ENCODE results near the gene GALNT15.

Gene GALNT15

GRCh38 chr3:16174389-16174788, at the start of gene GALNT15:
TSS of gene GALNT15 (plus strand) at chr3:16174680. CDS start at chr3:16175152, 472 bp downstream.
- no peak for DNase-seq

- DNase-seq, result no peak
These were observed 47.8 kb upstream of the GALNT15 start for GRCh38 chr3:16126634-16127033.

- DNase-seq, result no peak
These were observed 47.2 kb upstream of the GALNT15 start for GRCh38 chr3:16127249-16127648.

- no peak for DNase-seq
These were observed 44.4 kb upstream of the GALNT15 start for GRCh38 chr3:16130066-16130465.

- no peak for DNase-seq
These were observed 42.3 kb upstream of the GALNT15 start for GRCh38 chr3:16132190-16132589.

GRCh38 chr3:16132928-16133327, 41.6 kb upstream of the GALNT15 start:
- DNase-seq, result no peak

- no peak for DNase-seq
These were observed 40.1 kb upstream of the GALNT15 start for GRCh38 chr3:16134173-16134928.

GRCh38 chr3:16136055-16136454, 38.4 kb upstream of the GALNT15 start:
- no peak for DNase-seq

GRCh38 chr3:16137044-16137443, 37.4 kb upstream of the GALNT15 start:
- DNase-seq, result no peak

GRCh38 chr3:16137977-16138376, 36.5 kb upstream of the GALNT15 start:
- DNase-seq, result no peak

- DNase-seq, result no peak
These were observed 34.2 kb upstream of the GALNT15 start for GRCh38 chr3:16140116-16140893.

GRCh38 chr3:16140894-16141285, 33.6 kb upstream of the GALNT15 start:
- DNase-seq, result no peak

- DNase-seq, result no peak
These were observed 32.0 kb upstream of the GALNT15 start for GRCh38 chr3:16142350-16143025.

- no peak for DNase-seq
These were observed 30.5 kb upstream of the GALNT15 start for GRCh38 chr3:16143861-16144447.

- no peak for DNase-seq
These were observed 29.3 kb upstream of the GALNT15 start for GRCh38 chr3:16145176-16145575.

- DNase-seq, result no peak
These were observed 28.3 kb upstream of the GALNT15 start for GRCh38 chr3:16146015-16146730.

GRCh38 chr3:16147220-16147994, 27.1 kb upstream of the GALNT15 start:
- DNase-seq, result no peak

- DNase-seq, result no peak
These were observed 26.3 kb upstream of the GALNT15 start for GRCh38 chr3:16148213-16148612.

- DNase-seq, result no peak
These were observed 25.7 kb upstream of the GALNT15 start for GRCh38 chr3:16148783-16149182.

- DNase-seq, result no peak
These were observed 24.2 kb upstream of the GALNT15 start for GRCh38 chr3:16150285-16150684.

GRCh38 chr3:16151109-16151508, 23.4 kb upstream of the GALNT15 start:
- DNase-seq, result peak; percentile 31

GRCh38 chr3:16168211-16168610, 6.3 kb upstream of the GALNT15 start:
- no peak for DNase-seq
